Posterior cingulate gyrus (tissue), 11 donors: ENCODE results near the gene PTPRB.

Experiments
- DNase-seq, 10 donors: peaks; one replicate each; pipeline versions ENCODE4 v3.0.0 to v3.0.0-alpha.2; 2020 to 2021; ENCODE audit warnings: mixed read lengths in 3 of 10
- intact Hi-C: fragments of 100-400 bp; cut with DNase I; formaldehyde crosslinking; loops from one replicate; pipeline ENCODE4 v1.15.1; 2023

Gene PTPRB

DNA sequence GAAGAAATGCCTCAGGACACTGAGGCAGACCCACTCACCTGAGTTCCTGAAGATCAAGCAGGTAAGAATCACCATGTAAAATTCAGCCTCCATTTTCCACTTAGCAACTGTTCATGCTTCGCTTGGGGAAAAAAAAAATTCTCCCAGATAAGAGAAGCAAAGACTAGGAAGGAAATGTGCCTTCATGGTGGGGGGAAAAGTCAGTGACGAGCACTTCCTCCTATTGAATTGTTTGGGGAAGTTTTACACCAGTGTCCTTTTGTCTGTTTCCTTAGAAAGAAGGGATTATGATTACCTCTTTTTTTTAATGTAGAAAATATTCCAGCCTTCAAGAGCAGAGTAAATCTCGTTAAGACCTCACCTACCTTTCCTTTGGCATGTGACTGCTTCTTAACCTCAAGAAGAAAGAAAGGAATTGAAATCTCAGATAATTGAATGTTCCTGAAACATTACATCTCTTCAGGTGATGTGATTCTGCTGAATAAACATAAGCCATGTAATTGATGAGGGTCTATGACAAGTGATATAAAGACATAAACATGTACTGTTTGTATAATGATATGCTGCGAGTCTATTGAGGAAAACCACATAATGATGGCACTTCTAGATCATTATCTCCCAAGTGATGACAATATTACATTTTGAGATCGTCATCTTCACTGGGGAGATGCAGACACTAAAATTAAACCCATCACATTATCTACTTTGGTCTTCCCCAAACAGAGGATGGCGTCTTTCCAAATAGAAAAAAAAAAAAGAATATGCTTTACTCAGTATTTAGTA lies at the start of gene PTPRB:
Gene PTPRB (minus strand): TSS at position 127 of the 783 bp plus-strand sequence. CDS start 34 bp downstream, at position 93.
- DNase-seq = no peak
- intact Hi-C loops = no loop called here

DNA sequence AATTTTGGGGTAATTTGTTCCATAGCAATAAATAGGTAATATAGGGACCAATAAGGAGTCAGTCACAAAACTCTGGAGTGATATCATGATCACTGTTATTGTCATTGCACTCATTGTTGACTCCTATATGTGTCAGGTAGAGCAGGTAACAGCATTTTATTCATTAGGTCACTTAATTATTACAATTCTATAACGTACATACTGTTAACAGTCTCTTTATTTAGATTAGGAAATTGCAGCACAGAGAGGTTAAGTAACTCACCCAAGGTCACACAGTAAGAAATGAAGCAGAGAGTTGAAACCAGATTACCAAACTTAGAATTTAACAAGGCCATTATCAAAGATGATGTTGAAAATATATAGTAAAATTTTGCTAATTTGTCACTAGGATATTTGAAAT lies 49.7 kb upstream of the PTPRB start:
- DNase-seq = no peak
- intact Hi-C loops = no loop called here

DNA sequence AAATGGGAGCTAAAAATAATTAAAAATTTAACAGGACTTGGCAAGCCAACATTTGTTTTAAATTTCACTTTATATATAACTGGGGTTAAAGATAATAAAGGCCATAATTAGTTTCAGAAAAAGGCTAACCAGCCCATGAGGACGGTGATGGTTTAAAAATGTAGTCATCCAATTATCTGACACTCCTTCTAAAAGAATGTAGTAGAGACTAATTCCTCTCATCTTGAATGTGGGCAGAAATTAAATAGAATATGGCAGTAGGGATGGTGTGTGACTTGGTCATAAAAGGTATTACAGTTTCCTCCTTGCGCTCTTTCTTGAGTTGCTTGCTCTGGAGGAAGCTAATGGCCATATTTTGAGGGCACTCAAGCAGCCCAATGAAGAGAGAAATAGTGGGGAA lies 49.1 kb upstream of the PTPRB start:
- intact Hi-C loops = no loop called here
- no peak for DNase-seq

DNA sequence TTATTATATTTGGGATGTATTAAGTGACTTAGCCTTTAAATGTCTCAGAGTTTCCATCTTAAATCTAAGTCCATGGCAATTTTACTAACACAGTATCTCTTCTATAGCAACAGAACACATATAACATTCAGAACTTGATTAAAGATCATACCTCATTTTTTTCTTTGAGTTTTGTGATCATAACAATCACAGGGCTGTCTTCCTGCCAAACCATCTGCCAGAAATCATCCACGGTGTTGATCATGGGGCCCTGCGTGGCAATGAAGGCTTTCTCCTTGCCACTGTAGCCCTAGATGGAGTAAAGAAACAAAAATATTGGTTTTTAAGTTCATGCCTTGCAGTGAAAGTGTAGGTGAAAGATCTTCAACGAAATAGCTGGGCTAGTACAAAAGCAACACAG lies 46.7 kb upstream of the PTPRB start:
- DNase-seq = no peak
- intact Hi-C loops = no loop called here

DNA sequence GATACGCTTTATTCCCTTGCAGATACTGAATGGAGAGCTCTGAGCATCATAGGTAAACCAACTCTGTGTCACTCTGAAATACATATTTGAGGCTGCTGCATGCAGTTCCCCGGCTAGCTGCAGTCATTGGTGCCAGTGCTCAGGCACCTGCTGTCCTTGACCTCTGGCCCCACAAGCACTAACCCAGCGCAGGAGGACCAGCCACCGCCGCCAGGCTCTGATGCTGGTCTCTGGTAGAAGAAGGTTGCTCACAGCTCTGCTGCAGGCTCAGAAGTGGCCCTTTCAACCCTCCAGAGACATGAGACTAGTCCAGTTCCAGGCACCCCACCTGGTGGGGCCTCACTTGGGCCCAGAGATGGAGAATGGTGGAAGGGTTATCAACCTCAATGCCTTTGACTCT lies 34.5 kb upstream of the PTPRB start:
- intact Hi-C loops = no loop called here
- DNase-seq = no peak

DNA sequence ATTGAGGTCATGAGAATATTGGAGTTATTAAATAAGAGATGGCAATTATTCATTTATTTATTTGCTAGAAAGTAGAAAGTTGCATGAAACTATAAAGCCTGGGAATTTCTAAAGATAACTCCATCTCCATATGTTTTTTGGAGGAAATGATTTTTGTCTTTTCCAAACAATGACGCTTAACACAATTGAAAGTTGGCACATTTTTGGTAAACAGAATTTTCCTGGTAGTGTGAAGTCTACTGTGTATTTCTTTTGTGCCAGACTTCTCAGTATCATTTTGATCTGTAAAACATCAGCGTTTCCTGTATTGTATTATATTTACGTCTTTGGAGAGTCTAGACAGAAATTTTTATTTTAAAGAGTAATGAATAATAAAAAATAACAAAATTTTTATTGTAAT lies 33.7 kb upstream of the PTPRB start:
- intact Hi-C loops = no loop called here
- no peak for DNase-seq

DNA sequence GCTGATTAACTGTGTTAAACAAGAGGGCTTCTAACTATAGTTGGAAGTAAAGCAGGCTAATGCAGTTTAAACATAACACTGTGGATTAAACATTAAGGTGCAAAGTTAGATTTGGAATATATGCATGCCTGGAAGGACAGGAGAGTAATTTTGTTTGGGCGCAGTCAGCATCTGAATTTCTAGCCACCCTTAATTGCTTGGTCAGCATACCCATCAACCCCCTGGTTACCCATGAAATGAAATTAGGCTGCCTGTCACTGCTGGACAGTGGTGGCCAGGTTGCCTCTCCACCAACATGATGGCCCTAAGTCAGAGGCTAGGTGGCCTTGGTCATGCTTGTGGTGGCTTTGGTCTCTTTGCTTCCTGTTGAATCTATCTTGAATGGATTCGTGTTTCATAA lies 30.0 kb upstream of the PTPRB start:
- no peak for DNase-seq
- intact Hi-C loops = no loop called here

DNA sequence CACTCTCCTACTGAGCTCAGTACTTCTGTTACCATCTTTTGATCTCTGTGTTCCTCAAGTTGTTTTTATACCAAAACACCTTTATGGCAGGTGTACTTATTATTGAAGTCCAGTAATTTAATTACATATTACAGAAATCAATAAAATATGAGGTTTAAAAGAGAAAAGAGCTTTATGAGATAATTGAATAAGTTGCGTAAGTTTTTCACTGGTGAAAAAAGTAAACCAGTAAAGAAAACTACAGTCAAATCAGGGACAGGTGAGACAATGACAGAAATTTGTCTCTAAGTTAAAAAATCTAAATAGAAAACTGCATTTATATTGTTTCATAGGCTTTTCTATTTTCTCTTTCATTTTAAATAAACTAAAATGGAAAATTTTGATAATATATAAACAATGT lies 29.1 kb upstream of the PTPRB start:
- intact Hi-C loops = no loop called here
- no peak for DNase-seq

DNA sequence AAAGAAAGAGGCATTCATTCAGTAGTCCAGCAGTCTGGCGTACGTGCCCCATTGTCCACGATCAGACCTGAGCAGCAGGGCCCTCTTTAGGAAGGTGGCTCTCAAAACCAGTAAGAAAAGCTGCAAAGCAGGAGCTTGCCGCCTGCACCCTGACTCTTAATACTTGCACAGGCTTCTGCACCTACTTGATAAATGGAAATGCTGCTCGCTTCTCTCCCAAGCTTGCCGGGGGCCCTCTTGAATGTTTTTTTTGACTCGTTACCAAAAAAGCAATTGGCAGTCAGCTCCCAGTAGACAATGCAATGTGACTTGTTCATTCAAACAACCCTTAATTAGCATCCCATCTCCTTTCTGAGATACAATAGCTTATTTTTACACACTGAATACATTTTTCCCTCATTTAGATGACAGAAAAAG lies 27.2 kb upstream of the PTPRB start:
- intact Hi-C loops = no loop called here
- DNase-seq = peak in 2 of 10 donors; percentile 14

DNA sequence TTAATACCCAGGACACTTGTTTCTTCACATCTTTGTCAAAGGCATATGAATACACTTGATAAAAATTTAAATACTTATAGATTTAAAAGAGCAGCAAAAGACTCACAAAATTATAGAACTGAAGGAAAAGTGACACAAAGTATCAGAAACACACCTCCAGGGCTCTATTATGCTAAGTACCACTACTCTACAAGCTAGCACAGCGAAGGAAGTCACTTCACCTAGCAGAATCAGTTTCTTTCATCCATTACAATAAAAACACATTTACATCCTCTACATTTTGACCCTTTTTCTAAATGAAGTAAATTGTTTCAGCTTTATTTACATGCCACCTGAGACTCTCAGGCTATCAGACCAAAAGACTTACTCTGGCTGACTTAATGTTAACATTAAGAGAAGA lies 26.6 kb upstream of the PTPRB start:
- no peak for DNase-seq
- intact Hi-C loops = no loop called here

DNA sequence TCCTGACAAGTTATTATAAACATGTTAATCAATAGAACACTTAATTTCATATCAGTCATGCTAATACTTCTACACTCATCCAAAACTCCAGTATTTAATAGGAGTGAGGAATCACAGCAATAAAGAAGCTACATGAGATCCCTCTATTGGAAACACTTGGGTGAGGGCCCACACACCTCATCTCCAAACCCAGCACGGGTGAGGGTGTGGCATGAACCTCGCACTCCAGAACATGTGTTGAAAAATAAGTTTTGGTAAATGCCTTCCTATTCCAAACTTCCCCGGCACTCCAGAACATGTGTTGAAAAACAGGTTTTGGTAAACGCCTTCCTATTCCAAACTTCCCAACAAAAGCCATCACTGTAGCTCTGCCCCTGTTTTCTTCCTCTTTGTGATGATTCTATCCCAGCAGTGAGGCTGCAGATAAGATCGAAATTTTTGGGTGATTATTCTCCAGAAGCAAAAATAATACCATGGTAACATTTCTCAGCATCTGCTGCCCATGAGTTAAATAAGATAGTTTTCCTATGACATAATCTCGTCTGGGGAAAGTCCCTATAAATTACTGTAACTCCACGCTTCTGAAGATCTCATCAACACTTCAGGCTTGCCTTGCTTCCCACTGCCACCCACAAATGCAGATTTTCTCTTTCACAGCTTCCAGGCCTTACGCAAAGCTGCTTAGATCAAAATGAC lies 24.4 kb upstream of the PTPRB start:
- intact Hi-C loops = no loop called here
- no peak for DNase-seq

DNA sequence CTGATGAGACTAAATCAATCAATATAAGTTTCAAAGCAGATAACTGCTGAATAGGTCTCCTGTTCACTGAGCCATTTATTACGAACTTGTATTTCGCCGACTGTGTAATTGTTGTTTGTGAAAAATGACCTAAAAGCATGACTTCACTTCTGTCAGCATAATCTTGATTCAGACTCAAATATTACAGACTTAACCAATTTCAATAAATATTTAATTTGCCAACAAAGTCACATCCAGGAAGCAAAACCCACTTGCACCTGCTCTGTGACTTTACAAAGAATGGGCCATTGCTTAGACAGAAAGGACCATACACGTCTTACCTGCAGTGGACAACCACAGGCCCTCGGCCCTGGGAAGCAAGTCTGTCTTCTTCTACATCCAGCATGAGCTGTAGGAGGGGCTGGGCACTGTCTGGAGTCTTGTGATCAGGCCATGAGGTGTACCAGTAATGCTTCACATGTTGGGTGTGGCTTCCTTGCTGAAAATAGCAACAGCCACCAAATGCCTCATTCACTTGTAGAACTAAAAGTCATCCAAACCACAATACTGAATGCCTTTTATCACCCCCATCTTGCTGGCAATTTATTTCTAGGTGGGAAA lies 23.5 kb upstream of the PTPRB start:
- intact Hi-C loops = no loop called here

DNA sequence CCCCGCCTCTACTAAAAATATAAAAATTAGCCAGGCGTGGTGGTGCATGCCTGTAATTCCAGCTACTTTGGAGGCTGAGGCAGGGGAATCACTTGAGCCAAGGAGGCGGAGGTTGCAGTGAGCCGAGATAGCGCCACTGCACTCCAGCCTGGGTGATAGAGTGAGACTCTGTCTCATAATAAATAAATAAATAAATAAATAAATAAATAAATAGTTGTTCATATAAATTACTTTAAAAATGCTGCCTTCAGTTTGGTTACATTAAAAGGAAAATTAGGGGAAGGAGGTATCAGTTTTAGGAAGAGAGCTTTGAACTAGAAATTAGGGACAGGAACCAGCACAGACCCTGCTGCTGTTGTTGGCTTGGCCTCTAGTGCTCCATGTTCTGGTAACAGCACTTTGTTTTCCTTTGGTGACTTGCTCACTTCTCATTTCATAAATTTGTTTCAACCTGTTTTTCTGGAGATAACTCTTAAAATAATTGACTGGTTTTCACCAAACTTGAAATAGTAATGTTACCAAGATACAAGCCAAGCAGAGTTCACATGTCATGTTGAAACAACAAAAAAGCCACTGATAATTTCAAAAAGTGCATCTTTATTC lies 22.9 kb upstream of the PTPRB start:
- no peak for DNase-seq
- intact Hi-C loops = no loop called here

More for the DNA sequence above, 23.5 kb upstream of the PTPRB start:
- no peak for DNase-seq

DNA sequence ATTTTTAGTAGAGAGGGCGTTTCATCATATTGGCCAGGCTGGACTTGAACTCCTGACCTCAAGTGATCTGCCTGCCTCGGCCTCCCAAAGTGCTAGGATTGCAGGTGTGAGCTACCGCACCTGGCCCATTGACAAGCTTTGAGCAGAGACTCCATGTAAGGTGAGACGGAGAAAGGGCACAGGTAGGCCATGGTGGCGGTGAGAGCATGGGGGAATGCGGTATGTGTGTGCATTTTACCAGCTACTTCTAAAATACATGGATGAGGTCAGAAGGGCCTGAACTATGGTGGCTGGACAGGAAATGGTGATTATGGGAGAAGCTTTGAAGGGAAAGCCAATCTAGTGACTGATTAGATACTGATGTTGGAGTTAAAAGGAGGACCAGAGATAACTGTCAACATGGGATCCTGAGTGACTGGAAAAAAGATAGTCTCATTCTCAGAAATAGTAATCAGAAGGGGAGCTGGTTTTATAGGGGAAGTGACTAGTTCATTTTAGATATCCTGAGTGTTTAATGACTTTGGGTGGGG lies 21.9 kb upstream of the PTPRB start:
- intact Hi-C loops = no loop called here
- no peak for DNase-seq

DNA sequence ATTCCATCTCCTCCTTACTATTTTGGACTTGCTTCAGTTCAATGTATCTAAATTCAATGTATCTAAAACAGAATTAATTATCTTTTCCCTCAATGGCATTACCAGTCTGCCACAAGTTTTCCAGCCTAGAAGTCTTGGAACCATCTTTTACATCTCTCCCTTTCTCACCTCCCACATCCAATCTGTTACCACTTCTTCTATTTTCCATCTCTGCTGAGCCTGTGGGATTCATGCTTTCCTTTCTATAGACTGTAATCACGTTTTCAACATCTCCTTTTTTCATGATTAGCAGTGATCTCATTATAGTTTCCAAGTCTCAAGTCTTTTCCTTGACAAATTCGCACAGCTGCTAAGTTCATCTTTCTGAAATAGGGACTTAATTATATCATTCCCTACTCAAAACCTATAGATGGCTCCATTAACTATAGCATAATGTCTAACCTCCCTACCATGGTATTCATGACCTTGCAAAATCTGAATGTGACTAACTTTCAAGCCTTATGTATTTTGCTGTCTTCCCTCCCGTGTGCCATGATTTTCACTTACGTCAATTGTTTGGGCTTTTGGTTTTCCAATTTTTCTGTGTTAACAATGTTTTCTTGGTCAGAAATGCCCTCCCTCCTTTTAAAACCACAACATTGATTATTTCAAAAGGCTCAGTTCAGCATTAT lies 20.5 kb upstream of the PTPRB start:
- DNase-seq = no peak
- intact Hi-C loops = no loop called here

DNA sequence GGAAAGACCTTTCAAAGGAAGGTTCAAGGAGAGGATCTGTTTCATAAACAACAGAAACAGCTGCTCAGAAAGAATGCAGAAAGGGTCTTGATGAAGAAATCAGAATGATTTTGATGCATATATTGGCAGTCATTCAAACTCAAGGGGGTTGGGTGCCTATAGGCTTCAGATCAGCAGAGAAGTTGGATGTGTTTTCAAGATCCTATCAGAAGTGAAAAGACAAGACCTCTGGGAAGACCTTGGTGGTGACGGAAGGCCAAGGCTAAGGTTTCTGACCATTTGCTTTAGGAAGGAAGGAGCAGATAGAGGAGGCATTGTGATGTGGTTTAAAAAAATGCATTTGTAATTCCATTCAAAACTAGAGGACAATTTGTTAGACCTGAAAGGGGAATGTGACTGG lies 15.2 kb upstream of the PTPRB start:
- intact Hi-C loops = no loop called here
- DNase-seq = no peak

DNA sequence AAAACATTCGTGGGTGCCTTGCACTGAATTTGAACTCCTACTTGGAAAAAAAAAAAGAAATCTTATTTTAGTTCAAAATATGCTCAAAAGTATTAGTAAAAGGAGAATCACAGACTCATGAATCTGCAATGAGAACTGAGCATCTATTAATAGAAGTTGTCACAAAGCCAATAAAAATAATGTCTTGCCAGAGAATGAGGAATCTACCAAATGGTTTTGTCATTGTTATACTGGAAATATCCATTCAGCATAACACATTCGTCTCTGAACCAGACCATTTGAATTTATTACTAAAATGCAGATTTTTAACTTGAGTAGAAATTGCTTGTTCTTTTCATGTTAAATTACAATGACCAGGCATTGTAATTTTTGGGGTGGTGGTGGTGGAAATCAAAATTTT lies 11.6 kb upstream of the PTPRB start:
- intact Hi-C loops = no loop called here

DNA sequence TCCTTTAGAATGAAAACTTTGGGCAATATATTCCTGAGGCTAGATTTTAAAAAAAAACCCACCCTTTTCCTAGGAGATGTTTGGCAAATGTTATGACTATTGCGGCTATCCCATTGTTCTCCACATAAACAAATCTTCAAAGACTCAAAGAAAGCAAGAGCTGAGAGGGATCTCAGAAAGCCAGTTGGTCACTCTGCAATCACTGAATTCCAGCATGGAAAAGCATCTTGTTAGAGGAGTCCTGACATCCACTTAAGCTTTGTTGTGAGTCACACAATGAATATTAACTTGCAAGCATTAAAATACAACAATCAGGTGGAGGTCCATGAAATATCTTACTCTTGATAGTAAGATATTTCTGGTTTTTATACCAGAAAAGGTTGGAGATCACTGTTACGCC lies 11.0 kb upstream of the PTPRB start:
- intact Hi-C loops = no loop called here
- no peak for DNase-seq

More for the DNA sequence above, 11.6 kb upstream of the PTPRB start:
- no peak for DNase-seq

DNA sequence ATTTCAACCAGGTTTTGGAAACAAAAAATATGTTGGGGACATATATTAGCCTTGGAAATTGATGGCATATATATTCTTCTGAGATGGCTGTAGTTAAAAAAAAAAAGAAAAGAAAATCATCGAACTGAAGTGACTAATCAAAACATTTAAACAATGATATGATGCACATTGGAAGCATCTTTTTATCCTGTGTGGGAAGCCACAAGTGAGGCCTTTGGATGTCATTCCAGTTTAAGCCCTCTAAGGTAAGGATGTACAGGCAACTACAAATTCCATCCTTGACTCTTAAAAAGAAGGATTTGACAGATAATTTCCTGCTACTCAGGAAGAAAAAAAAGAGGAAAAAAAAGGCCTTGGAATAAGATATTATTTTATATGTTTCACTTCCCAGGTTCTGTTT lies 9.6 kb upstream of the PTPRB start:
- intact Hi-C loops = no loop called here

DNA sequence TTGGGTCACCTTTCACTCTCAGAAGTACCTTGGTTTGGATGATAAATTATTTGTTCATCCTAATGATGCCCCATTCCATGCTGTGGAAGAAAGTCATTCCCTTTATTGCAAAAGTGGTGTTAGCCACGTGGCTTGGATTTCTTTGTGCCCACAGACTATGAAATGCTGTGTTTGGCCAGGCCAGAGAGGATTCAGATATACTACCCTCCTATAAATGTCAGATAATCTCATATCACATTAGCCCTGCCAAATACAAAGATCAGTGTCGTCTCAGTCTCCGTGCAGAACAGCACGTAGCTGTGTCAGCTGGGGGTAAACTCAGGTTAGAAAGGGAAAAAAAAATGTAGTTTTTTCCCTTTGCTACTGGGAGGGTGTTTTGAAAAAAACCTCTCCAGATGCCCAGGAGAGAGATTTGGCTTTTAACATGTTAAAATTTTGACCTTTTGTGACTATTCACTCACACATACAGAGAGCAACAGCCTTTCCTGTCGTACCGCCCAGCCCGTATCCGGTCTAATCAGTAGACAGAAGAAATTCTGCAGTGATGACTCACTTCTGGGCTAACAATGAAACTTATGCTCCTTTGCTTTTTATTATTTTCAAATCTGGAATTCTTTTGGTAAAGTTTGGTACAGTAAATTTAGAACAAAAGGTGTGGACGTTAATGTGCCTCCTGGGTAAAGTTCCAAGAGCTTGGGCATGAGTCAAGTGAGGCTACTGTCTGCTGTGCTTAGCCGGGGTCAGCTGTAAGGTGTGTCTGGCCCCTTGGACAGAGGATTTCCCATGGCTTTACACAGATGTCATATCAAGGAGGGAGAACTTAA lies 8.5 kb upstream of the PTPRB start:
- intact Hi-C loops = no loop called here

More for the DNA sequence above, 9.6 kb upstream of the PTPRB start:
- no peak for DNase-seq

More for the DNA sequence above, 8.5 kb upstream of the PTPRB start:
- DNase-seq = no peak
